Fibroblast of the aortic adventitia (primary cell): Measurements from ENCODE around the gene AIG1. TPM values are rescaled to one million over a fixed set of nuclear protein-coding genes. Genes with fewer than 3 reads are reported as not detected.

Experiments
- DNase-seq: peaks from one replicate; pipeline ENCODE4 v3.0.0-alpha.2; 2010; ENCODE audit warnings: low read depth
- H3K4me3 ChIP-seq: 2 replicates; pipeline ENCODE4 v1.5.1; 2011; ENCODE audit warnings: low read depth, mild to moderate bottlenecking, control low read depth, low read length, moderate library complexity
- CTCF ChIP-seq: IDR thresholded peaks from 2 replicates; pipeline ENCODE4 v1.5.1; 2011; ENCODE audit warnings: mild to moderate bottlenecking, low read length, control low read depth, inconsistent platforms; ENCODE audit not compliant: insufficient read depth
- total RNA-seq: library from RNA; depleted of rRNA; stranded (reverse); fragments of >200 nt; gene quantifications from 2 replicates; pipeline ENCODE4 v1.2.3, GENCODE V29; 2012; ENCODE audit warnings: low replicate concordance

The AIG1 gene
- total RNA-seq, 1 donor, result 28.0 TPM

DNA sequence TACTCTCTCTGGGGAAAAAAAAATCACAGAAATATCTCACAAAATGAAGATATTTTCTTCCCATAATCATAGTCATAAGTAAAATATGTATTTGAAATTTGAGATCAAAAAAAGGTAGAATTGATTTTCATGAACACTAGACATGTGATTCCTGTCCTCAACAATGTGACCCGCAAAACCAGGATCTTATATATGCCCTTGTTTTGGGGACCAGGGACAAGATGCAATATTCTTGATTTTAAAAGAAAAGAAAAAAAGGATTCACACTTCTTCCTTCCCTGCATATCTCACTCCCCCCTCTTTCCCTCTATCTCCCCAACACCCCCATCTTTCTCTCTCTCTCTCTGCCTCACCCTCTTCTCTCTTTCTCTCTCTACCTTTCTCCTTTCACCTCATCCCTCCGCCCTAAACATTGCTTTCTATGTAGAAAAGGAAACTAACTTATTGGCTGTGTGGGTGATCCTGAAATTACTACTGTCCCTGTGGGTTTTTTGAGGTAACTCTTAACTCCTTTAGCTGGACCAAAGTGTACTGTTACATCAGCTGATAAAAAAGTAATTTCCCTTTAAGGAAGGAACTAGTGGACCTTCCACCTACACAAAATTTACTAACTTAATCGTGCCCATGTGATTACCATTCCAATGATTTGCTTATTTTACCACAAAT, 85.6 kb downstream of the AIG1 start:
- no peak for DNase-seq
- no peak for TF ChIP-seq CTCF
- H3K4me3 ChIP-seq, result no peak overlapping the region

DNA sequence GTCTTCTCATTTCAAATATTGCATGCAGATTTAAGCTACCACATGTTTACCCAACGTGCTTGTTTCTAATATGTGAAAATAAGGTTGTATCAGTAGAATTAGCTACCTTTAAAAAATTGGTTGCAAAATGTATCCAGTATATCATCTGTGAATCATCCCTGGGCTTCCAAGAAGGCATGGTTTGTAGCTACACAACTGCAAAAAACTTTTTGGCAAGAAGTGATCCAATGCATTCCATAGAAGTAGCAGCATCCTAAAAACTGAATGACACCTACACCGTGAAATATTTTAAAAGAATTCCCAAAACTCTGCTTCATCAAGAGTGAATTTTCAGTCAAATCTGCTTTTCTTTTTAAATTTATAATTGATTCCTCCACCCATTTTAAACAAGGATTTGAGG, 89.1 kb downstream of the AIG1 start:
- no peak for TF ChIP-seq CTCF
- peak; percentile 63 for DNase-seq
- no peak overlapping the region for H3K4me3 ChIP-seq

DNA sequence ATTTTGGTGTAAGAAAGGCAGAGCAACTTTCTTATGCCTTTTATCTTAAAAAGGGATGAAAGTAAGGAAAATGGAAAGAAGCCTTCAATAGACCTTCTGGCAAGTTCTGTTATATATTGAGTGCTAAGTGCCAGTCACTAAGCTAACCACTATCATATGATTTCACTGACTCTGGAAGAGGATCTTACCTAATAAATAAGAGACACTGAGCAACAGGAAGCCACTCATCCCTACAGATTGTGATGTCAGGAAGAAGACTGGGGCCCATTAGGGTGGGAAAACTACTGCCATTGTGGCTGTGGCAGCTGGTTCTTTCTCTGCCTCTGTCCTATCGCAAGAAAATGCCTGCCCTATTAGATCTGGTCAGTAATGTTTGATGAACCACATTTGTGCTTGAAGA, 89.6 kb downstream of the AIG1 start:
- TF ChIP-seq CTCF, result no peak

GRCh38 chr6:143151381-143151780, 90.7 kb downstream of the AIG1 start:
- TF ChIP-seq CTCF, result no peak
- DNase-seq, result no peak
- H3K4me3 ChIP-seq, result no peak overlapping the region

More for the DNA sequence above, 89.6 kb downstream of the AIG1 start:
- no peak for DNase-seq
- no peak overlapping the region for H3K4me3 ChIP-seq

GRCh38 chr6:143155681-143156080, 95.0 kb downstream of the AIG1 start:
- H3K4me3 ChIP-seq, result no peak overlapping the region
- TF ChIP-seq CTCF, result no peak
- DNase-seq, result no peak

- no peak overlapping the region for H3K4me3 ChIP-seq
- DNase-seq, result no peak
- no peak for TF ChIP-seq CTCF
These were observed 96.4 kb downstream of the AIG1 start for GRCh38 chr6:143157131-143157530.

DNA sequence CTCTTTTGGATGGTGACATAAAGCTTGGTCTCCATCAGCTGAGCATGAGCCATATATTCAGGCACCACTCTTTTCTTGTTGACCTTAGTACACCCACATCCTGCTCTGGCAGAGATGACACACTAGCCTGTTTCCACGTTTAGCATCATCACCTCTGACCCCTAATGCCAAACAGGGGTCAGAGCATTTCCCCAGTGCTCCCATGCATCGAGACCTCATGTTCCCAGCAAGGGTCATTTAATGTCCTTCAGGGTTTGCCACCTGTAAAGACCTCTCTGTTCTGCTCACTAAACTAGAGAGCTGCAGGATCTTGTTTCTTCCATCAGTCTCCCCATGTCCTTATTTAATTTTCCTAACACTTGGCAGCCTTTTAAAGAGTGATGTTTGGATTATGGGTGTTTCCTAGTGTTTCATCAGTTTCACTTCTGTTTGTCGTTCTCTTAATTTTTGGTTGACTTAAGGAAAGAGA, 97.5 kb downstream of the AIG1 start:
- H3K4me3 ChIP-seq, result no peak overlapping the region
- TF ChIP-seq CTCF, result no peak
- peak; percentile 68 for DNase-seq
